IMR-90 (cell line): ENCODE results near the gene GPR6. TPM values are rescaled to one million over a fixed set of nuclear protein-coding genes. Genes with fewer than 3 reads are reported as not detected.

Experiments
- ATAC-seq: fragments of 200-7000 bp; cut with Tn5 transposase; 2 replicates; pipeline ENCODE4 v1.9.1; 2020; ENCODE audit warnings: low read depth, mild to moderate bottlenecking, moderate library complexity
- BruUV-seq: library from RNA; stranded (reverse); fragments of 400-500 nt; replicated peaks from 2 replicates; lab custom pipeline; 2021; lab: Mats Ljungman, UMichigan
- CTCF ChIA-PET: fragments of 300-600 bp; formaldehyde crosslinking; extraction: SDS; loops from one replicate; lab custom pipeline; 2021; ENCODE audit warnings: antibody characterized with exemption; lab: Yijun Ruan, JAX
- POLR2A ChIA-PET: fragments of 300-600 bp; sonication (Branson Sonifier 250); formaldehyde crosslinking; loops from one replicate; lab custom pipeline; 2022; ENCODE audit warnings: antibody characterized with exemption; ENCODE audit not compliant: unreplicated experiment; lab: Charles Lee
- DNase-seq: peaks from one replicate; pipeline ENCODE4 v3.0.0; 2013
- H2AFZ ChIP-seq: replicated peaks from 2 replicates; pipeline ENCODE3; 2013; ENCODE audit warnings: low read length, mild to moderate bottlenecking; ENCODE audit not compliant: poor library complexity
- H2AK5ac ChIP-seq: 2 replicates; pipeline ENCODE4 v1.6.1; 2013; ENCODE audit warnings: low read depth, low read length, inconsistent platforms
- H2AK9ac ChIP-seq: replicated peaks from 2 replicates; pipeline ENCODE3; 2013; ENCODE audit warnings: mild to moderate bottlenecking, low read depth, low read length, moderate library complexity; ENCODE audit not compliant: poor library complexity
- H2BK120ac ChIP-seq: 2 replicates; pipeline ENCODE4 v1.6.1; 2013; ENCODE audit warnings: low read depth, low read length, inconsistent platforms
- H2BK15ac ChIP-seq: 3 replicates; pipeline ENCODE4 v1.6.1; 2013; ENCODE audit warnings: low read depth, low read length, inconsistent platforms
- H2BK20ac ChIP-seq: 2 replicates; pipeline ENCODE4 v1.6.1; 2013; ENCODE audit warnings: low read depth, mild to moderate bottlenecking, inconsistent platforms, low read length, moderate library complexity
- H2BK5ac ChIP-seq: 2 replicates; pipeline ENCODE4 v1.6.1; 2013; ENCODE audit warnings: mild to moderate bottlenecking, low read depth, low read length, inconsistent platforms; ENCODE audit not compliant: poor library complexity, severe bottlenecking
- H3K14ac ChIP-seq: replicated peaks from 2 replicates; pipeline ENCODE4 v1.6.1; 2013; ENCODE audit warnings: low read depth, low read length, inconsistent platforms
- H3K18ac ChIP-seq: 2 replicates; pipeline ENCODE4 v1.6.1; 2013; ENCODE audit warnings: low read depth, low read length, control low read depth
- H3K23ac ChIP-seq: 2 replicates; pipeline ENCODE4 v1.6.1; 2013; ENCODE audit warnings: low read depth, low read length, inconsistent platforms
- H3K27ac ChIP-seq: 2 replicates; pipeline ENCODE4 v1.5.1; 2013; ENCODE audit warnings: mild to moderate bottlenecking, control low read depth, low read length; ENCODE audit not compliant: insufficient read depth
- H3K27me3 ChIP-seq: 2 replicates; pipeline ENCODE4 v1.6.1; 2013; ENCODE audit warnings: low read length; ENCODE audit not compliant: control insufficient read depth, insufficient read depth
- H3K36me3 ChIP-seq: 2 replicates; pipeline ENCODE4 v1.6.1; 2013; ENCODE audit warnings: low read length, mixed read lengths; ENCODE audit not compliant: control insufficient read depth, insufficient read depth
- H3K4ac ChIP-seq: 2 replicates; pipeline ENCODE4 v1.6.1; 2013; ENCODE audit warnings: low read depth, low read length, inconsistent platforms
- H3K4me1 ChIP-seq: 2 replicates; pipeline ENCODE4 v1.6.1; 2013; ENCODE audit warnings: low read length, mixed read lengths; ENCODE audit not compliant: control insufficient read depth, insufficient read depth
- H3K4me2 ChIP-seq: 2 replicates; pipeline ENCODE4 v1.6.1; 2013; ENCODE audit warnings: low read depth, mild to moderate bottlenecking, control low read depth, low read length, moderate library complexity
- H3K4me3 ChIP-seq: 2 replicates; pipeline ENCODE4 v1.5.1; 2013; ENCODE audit warnings: low read depth, mild to moderate bottlenecking, control low read depth, low read length, moderate library complexity; ENCODE audit not compliant: insufficient read depth
- H3K56ac ChIP-seq: 2 replicates; pipeline ENCODE4 v1.6.1; 2013; ENCODE audit warnings: low read length, inconsistent platforms; ENCODE audit not compliant: insufficient read depth; ENCODE audit errors: extremely low read depth
- H3K79me1 ChIP-seq, 2 experiments: 2 replicates each; pipeline ENCODE4 v1.6.1; 2013; ENCODE audit warnings: low read length in 2 of 2, inconsistent platforms in 1 of 2, low read depth in 1 of 2
- H3K9ac ChIP-seq: 2 replicates; pipeline ENCODE4 v1.6.1; 2013; ENCODE audit warnings: low read depth, low read length, control low read depth
- H3K9me1 ChIP-seq: 2 replicates; pipeline ENCODE4 v1.6.1; 2013; ENCODE audit warnings: low read length, inconsistent platforms; ENCODE audit not compliant: insufficient read depth
- H3K9me3 ChIP-seq: 2 replicates; pipeline ENCODE4 v1.6.1; 2013; ENCODE audit warnings: low read length; ENCODE audit not compliant: control insufficient read depth, insufficient read depth
- H4K20me1 ChIP-seq: 2 replicates; pipeline ENCODE4 v1.6.1; 2013; ENCODE audit warnings: low read length, inconsistent platforms; ENCODE audit not compliant: insufficient read depth
- H4K5ac ChIP-seq: 2 replicates; pipeline ENCODE4 v1.6.1; 2013; ENCODE audit warnings: mild to moderate bottlenecking, low read depth, low read length, control low read depth
- H4K8ac ChIP-seq, 2 experiments: 2 replicates each; pipeline ENCODE4 v1.6.1; 2013; ENCODE audit warnings: low read depth in 2 of 2, low read length in 2 of 2, control low read depth in 1 of 2, inconsistent platforms in 1 of 2
- H4K91ac ChIP-seq: 2 replicates; pipeline ENCODE4 v1.6.1; 2013; ENCODE audit warnings: low read depth, low read length, inconsistent platforms; ENCODE audit not compliant: insufficient read depth
- BHLHE40 ChIP-seq: fragments of 150-350 bp; IDR thresholded peaks from 2 replicates; pipeline ENCODE4 v1.6.1; 2016; ENCODE audit warnings: mild to moderate bottlenecking, low read depth, low read length
- CTCF ChIP-seq: conservative IDR thresholded peaks from 2 replicates; pipeline ENCODE4 v1.5.1; 2012; ENCODE audit warnings: mild to moderate bottlenecking, low read depth, low read length, improper control_type of control experiment
- ELK1 ChIP-seq: fragments of 150-350 bp; IDR thresholded peaks from 2 replicates; pipeline ENCODE4 v1.6.1; 2016; ENCODE audit warnings: low read depth, mild to moderate bottlenecking, low read length, moderate library complexity, borderline replicate concordance
- MAFK ChIP-seq: IDR thresholded peaks from 2 replicates; pipeline ENCODE4 v1.6.1; 2012; ENCODE audit warnings: low read depth, low read length, improper control_type of control experiment
- MAZ ChIP-seq: IDR thresholded peaks from 2 replicates; pipeline ENCODE4 v1.6.1; 2012; ENCODE audit warnings: low read depth, mild to moderate bottlenecking, low read length, improper control_type of control experiment, moderate library complexity, borderline replicate concordance
- MXI1 ChIP-seq: IDR thresholded peaks from 2 replicates; pipeline ENCODE4 v1.6.1; 2012; ENCODE audit warnings: low read depth, mild to moderate bottlenecking, low read length, moderate library complexity, borderline replicate concordance
- NFE2L2 ChIP-seq: fragments of 150-350 bp; IDR thresholded peaks from 2 replicates; pipeline ENCODE4 v1.6.1; 2016; ENCODE audit warnings: low read depth, mild to moderate bottlenecking, low read length
- POLR2A ChIP-seq: IDR thresholded peaks from 2 replicates; pipeline ENCODE4 v1.6.1; 2012; ENCODE audit warnings: mild to moderate bottlenecking, low read depth, low read length
- RFX5 ChIP-seq: IDR thresholded peaks from 2 replicates; pipeline ENCODE4 v1.8.0; 2012; ENCODE audit warnings: low read depth, mild to moderate bottlenecking, low read length, moderate library complexity
- SMC3 ChIP-seq: fragments of 150-350 bp; IDR thresholded peaks from 2 replicates; pipeline ENCODE4 v1.6.1; 2016; ENCODE audit warnings: low read depth, mild to moderate bottlenecking, antibody characterized with exemption, low read length, moderate library complexity
- USF2 ChIP-seq: fragments of 150-350 bp; IDR thresholded peaks from 2 replicates; pipeline ENCODE4 v1.6.1; 2017; ENCODE audit warnings: mild to moderate bottlenecking, antibody characterized with exemption, low read length, low read depth
- WGBS, 2 experiments: methylation state at CpG; one replicate each; pipeline versions ENCODE4 v1.1.5 to v1.1.7; 2013; ENCODE audit warnings: missing lambda C conversion rate in 2 of 2; ENCODE audit not compliant: insufficient read length in 1 of 2; ENCODE audit errors: extremely low coverage in 2 of 2; 5-methylcytosine and 5-hydroxymethylcytosine counted together
- dilution Hi-C: fragments of 300-500 bp; cut with HindIII; formaldehyde crosslinking; loops from one replicate; pipeline ENCODE4 v1.14.3; 2018; ENCODE audit warnings: low sequenced_read_pairs; ENCODE audit not compliant: unreplicated experiment
- in situ Hi-C: fragments of 300-500 bp; cut with MboI; formaldehyde crosslinking; loops from 3 replicates; pipeline ENCODE4 v1.14.3; 2019; ENCODE audit warnings: low sequenced_read_pairs, inconsistent platforms, mixed read lengths
- intact Hi-C: fragments of 100-400 bp; cut with micrococcal nuclease; formaldehyde crosslinking; loops from 2 replicates; pipeline ENCODE4 v1.10.0; 2022
- polyA plus RNA-seq, 3 experiments: library from polyadenylated mRNA; depleted of rRNA; stranded (reverse); fragments of >200 nt; gene quantifications; 2 replicates each; pipeline ENCODE4 v1.2.3, GENCODE V29; 2012; ENCODE audit warnings: low replicate concordance in 1 of 3
- total RNA-seq: library from RNA; depleted of rRNA; stranded (reverse); fragments of >200 nt; gene quantifications from 2 replicates; pipeline ENCODE4 v1.2.3, GENCODE V29; 2012

The GPR6 gene
- total and polyA plus RNA-seq, 2 of the 4 experiments (the other 2 are of a cell fraction): not detected

DNA sequence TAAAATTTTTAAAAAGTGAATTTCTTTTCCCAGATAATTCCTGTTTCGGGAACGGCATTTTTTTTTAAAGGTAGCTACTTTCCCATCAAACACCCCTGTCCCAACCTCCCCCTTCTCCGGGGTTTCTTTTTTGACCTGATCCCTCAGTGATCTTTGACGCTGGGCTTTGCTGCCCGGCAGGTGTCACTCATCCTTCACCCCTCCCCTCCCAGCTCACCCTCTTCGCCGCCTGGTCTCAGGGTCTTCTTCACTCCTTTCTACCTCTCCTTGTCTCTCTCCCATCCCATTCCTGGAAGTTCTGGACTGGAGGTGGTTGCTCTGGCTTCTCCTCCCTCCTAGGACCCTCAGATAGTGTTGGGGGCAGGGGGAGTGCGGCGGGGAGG is 329 bp upstream of the GPR6 start:
- Histone ChIP-seq H3K9me1 (no peaks in the 10 kb centered on the region), H3K27ac (no peak overlapping the region), H3K18ac (no peak overlapping the region), H3K36me3 (no peaks in the 10 kb centered on the region), H2AFZ (no peak overlapping the region), H3K4me1 (no peaks in the 10 kb centered on the region), H3K9ac (no peak overlapping the region), H4K5ac (no peak overlapping the region), H3K4ac (no peak overlapping the region), H3K14ac (no peak overlapping the region), H3K27me3 (peaks cover 4% of the 10 kb centered on the region; the same call in 1 of the 2 replicates), H3K4me2 (no peak overlapping the region), H3K56ac (no peak overlapping the region), H2BK15ac (no peak overlapping the region), H2BK5ac (no peak overlapping the region), H3K23ac (no peak overlapping the region), H4K91ac (no peak overlapping the region), H2BK20ac (no peak overlapping the region), H4K8ac (no peak overlapping the region), H3K4me3 (no peak overlapping the region), H4K20me1 (no peaks in the 10 kb centered on the region), H2AK5ac (no peak overlapping the region), H2BK120ac (no peak overlapping the region), H3K79me1 (no peaks in the 10 kb centered on the region), H3K9me3 (no peaks in the 10 kb centered on the region; the same call in 1 of the 2 replicates), H2AK9ac (no peak overlapping the region)
- ATAC-seq: no peak
- no peak for DNase-seq
- dilution Hi-C loops (no loop called here), intact Hi-C loops (no loop called here), in situ Hi-C loops (no loop called here)
- no CpG with 5 or more reads among the region's 9 CpGs for WGBS, 2 experiments
- TF ChIP-seq CTCF: no peak
- TF ChIP-seq MXI1: no peak
- no peak for TF ChIP-seq SMC3
- TF ChIP-seq MAFK: no peak
- no peak for TF ChIP-seq USF2
- no peak for TF ChIP-seq ELK1
- no peak for TF ChIP-seq NFE2L2
- no peak for TF ChIP-seq MAZ
- no peak for TF ChIP-seq RFX5
- no peak for TF ChIP-seq POLR2A
- no peak for TF ChIP-seq BHLHE40
- BruUV-seq: no TSS peak
- CTCF ChIA-PET: no interaction called here
- POLR2A ChIA-PET: interaction anchor here (0.6 kb wide), 1 partner anchor 31 kb away, joined by 14 read pairs; no protein-coding TSS in a partner anchor
